DOHH2 (cell line): ENCODE data around the gene SPDYC.

Experiments
- H3F3A ChIP-seq: fragments of 200-600 bp; sonication (generic), shearing (Covaris generic); 2 replicates; pipeline ENCODE4 v1.6.0; 2016; ENCODE audit warnings: antibody characterized with exemption, mild to moderate bottlenecking; ENCODE audit not compliant: control insufficient read depth, insufficient read depth
- H3K27ac ChIP-seq: fragments of 200-600 bp; sonication (generic); 2 replicates; pipeline ENCODE4 v1.5.1; 2014; ENCODE audit warnings: low read depth, mild to moderate bottlenecking, low read length, moderate library complexity
- H3K27me3 ChIP-seq: fragments of 200-600 bp; sonication (generic); 2 replicates; pipeline ENCODE4 v1.6.1; 2014; ENCODE audit warnings: mild to moderate bottlenecking, low read length, mixed read lengths; ENCODE audit not compliant: control insufficient read depth
- H3K36me3 ChIP-seq: fragments of 200-600 bp; sonication (generic); 2 replicates; pipeline ENCODE4 v1.6.1; 2014; ENCODE audit warnings: mild to moderate bottlenecking, low read length, moderate library complexity, mixed read lengths; ENCODE audit not compliant: control insufficient read depth
- H3K4me1 ChIP-seq: fragments of 200-600 bp; sonication (generic); 2 replicates; pipeline ENCODE4 v1.6.1; 2014; ENCODE audit warnings: mild to moderate bottlenecking, low read length, mixed read lengths; ENCODE audit not compliant: control insufficient read depth
- H3K4me2 ChIP-seq: fragments of 200-600 bp; sonication (generic); 2 replicates; pipeline ENCODE4 v1.6.0; 2014; ENCODE audit warnings: mild to moderate bottlenecking, low read length, moderate library complexity
- H3K4me3 ChIP-seq: fragments of 200-600 bp; sonication (generic); 2 replicates; pipeline ENCODE4 v1.5.1; 2014; ENCODE audit warnings: mild to moderate bottlenecking, low read length, mixed read lengths
- H3K79me2 ChIP-seq: fragments of 200-600 bp; sonication (generic); 2 replicates; pipeline ENCODE4 v1.6.1; 2014; ENCODE audit warnings: mild to moderate bottlenecking, low read length, mixed read lengths; ENCODE audit not compliant: control insufficient read depth
- H3K9me2 ChIP-seq: fragments of 200-600 bp; sonication (generic); replicated peaks from 2 replicates; pipeline ENCODE4 v1.6.1; 2014; ENCODE audit warnings: mild to moderate bottlenecking, low read length, mixed read lengths; ENCODE audit not compliant: control insufficient read depth
- H3K9me3 ChIP-seq: fragments of 200-600 bp; sonication (generic); 2 replicates; pipeline ENCODE4 v1.6.1; 2014; ENCODE audit warnings: antibody characterized with exemption, low read length, mixed read lengths; ENCODE audit not compliant: control insufficient read depth, insufficient read depth
- H4K20me1 ChIP-seq: fragments of 200-600 bp; sonication (generic); 2 replicates; pipeline ENCODE4 v1.6.0; 2014; ENCODE audit warnings: low read depth, mild to moderate bottlenecking, antibody characterized with exemption, low read length, moderate library complexity; ENCODE audit not compliant: control insufficient read depth, insufficient read depth
- CTCF ChIP-seq: fragments of 200-600 bp; sonication (generic); IDR thresholded peaks from one replicate; pipeline ENCODE4 v1.5.1; 2014; ENCODE audit warnings: antibody characterized with exemption, mild to moderate bottlenecking, low read depth, low read length; ENCODE audit not compliant: poor library complexity, severe bottlenecking
- EZH2phosphoT487 ChIP-seq: fragments of 200-600 bp; sonication (generic); IDR thresholded peaks from 2 replicates; pipeline ENCODE4 v1.6.1; 2017; ENCODE audit warnings: borderline replicate concordance, mild to moderate bottlenecking, antibody characterized with exemption, low read length, moderate library complexity, mixed read lengths

SPDYC gene

GRCh38 chr11:65131895-65132237, 38.2 kb upstream of the SPDYC start:
- peaks cover 23% of the 10 kb centered on the region; the same call in 1 of the 2 replicates for H4K20me1 ChIP-seq
- no peaks in the 10 kb centered on the region for H3K9me2 ChIP-seq
- H3K27ac ChIP-seq, result peak overlapping the region; percentile 100
- H3K36me3 ChIP-seq, result peaks cover 72% of the 10 kb centered on the region
- no peak for TF ChIP-seq CTCF
- no peak for TF ChIP-seq EZH2phosphoT487
- H3K4me1 ChIP-seq, result peaks cover 56% of the 10 kb centered on the region
- peaks cover 58% of the 10 kb centered on the region for H3K79me2 ChIP-seq
- H3K4me2 ChIP-seq, result peak overlapping the region; percentile 99
- H3K4me3 ChIP-seq, result peak overlapping the region; percentile 99
- H3F3A ChIP-seq, result peaks cover 62% of the 10 kb centered on the region
- no peaks in the 10 kb centered on the region for H3K9me3 ChIP-seq
- H3K27me3 ChIP-seq, result no peaks in the 10 kb centered on the region

GRCh38 chr11:65132238-65132987, 37.6 kb upstream of the SPDYC start:
- H3K79me2 ChIP-seq, result peaks cover 58% of the 10 kb centered on the region
- H3K9me3 ChIP-seq, result no peaks in the 10 kb centered on the region
- H4K20me1 ChIP-seq, result peaks cover 23% of the 10 kb centered on the region; the same call in 1 of the 2 replicates
- H3K4me1 ChIP-seq, result peaks cover 57% of the 10 kb centered on the region
- no peaks in the 10 kb centered on the region for H3K9me2 ChIP-seq
- no peak for TF ChIP-seq EZH2phosphoT487
- no peak for TF ChIP-seq CTCF
- peak overlapping the region; percentile 100 for H3K27ac ChIP-seq
- peak overlapping the region; percentile 99 for H3K4me3 ChIP-seq
- H3K27me3 ChIP-seq, result no peaks in the 10 kb centered on the region
- H3K36me3 ChIP-seq, result peaks cover 67% of the 10 kb centered on the region
- H3F3A ChIP-seq, result peaks cover 56% of the 10 kb centered on the region
- H3K4me2 ChIP-seq, result peak overlapping the region; percentile 99

- H4K20me1 ChIP-seq, result peaks cover 23% of the 10 kb centered on the region; the same call in 1 of the 2 replicates
- H3K4me3 ChIP-seq, result peak overlapping the region; percentile 99
- TF ChIP-seq CTCF, result no peak
- no peak for TF ChIP-seq EZH2phosphoT487
- peaks cover 59% of the 10 kb centered on the region for H3K36me3 ChIP-seq
- no peaks in the 10 kb centered on the region for H3K9me3 ChIP-seq
- H3K79me2 ChIP-seq, result peaks cover 58% of the 10 kb centered on the region
- peak overlapping the region; percentile 100 for H3K27ac ChIP-seq
- no peaks in the 10 kb centered on the region for H3K9me2 ChIP-seq
- peak overlapping the region; percentile 99 for H3K4me2 ChIP-seq
- peaks cover 57% of the 10 kb centered on the region for H3K4me1 ChIP-seq
- H3F3A ChIP-seq, result peaks cover 49% of the 10 kb centered on the region
- H3K27me3 ChIP-seq, result no peaks in the 10 kb centered on the region
Observed at GRCh38 chr11:65132988-65133700, 36.9 kb upstream of the SPDYC start.
